Measurements from ENCODE around the gene COPZ1. TPM values are rescaled to one million over a fixed set of nuclear protein-coding genes. Genes with fewer than 3 reads are reported as not detected.
A peak's percentile ranks its signal among the peaks of the same experiment; 100 is the strongest.

COPZ1 gene
- total and polyA plus RNA-seq, 9 of the 15 experiments (the other 6 are each of a cell fraction or from before 2014, with no cell fraction given): 137 to 487 (median 233) TPM

DNA sequence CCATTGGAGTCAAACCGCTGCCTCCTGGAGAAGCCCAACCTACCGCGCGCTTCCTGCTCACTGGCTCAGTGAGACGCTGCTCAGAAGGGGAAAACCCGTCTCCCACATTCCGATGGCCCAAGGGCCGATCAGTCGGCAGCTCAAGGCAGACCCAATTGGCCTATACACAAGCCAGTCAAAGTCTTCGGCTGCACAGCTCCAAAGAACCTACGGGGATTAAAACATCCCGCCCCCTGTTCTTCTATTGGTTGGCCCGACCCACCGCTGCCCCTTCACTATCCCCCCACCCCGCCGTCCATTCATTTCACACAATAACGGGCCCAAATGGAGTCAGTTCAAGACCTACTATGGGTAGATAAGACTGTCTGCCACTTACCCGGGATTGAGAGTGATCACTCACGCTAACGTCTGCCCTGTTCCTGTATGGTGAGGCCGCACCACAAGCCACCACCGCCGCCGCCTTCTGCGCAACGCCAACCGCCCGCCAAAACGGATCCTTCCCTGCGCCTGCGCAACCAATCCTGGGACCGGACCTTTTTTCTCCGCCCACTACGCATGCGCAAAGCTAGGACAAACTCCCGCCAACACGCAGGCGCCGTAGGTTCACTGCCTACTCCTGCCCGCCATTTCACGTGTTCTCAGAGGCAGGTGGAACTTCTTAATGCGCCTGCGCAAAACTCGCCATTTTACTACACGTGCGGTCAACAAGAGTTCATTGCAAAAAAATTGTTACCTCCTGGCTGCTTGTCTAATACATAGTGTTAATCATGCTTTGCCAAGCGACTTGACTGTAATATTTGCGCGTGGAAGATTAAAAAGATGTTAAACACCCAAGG is 45.1 kb upstream of the COPZ1 start, which contains the start of gene CBX5 (continued):
- TF ChIP-seq, protein P1, sequence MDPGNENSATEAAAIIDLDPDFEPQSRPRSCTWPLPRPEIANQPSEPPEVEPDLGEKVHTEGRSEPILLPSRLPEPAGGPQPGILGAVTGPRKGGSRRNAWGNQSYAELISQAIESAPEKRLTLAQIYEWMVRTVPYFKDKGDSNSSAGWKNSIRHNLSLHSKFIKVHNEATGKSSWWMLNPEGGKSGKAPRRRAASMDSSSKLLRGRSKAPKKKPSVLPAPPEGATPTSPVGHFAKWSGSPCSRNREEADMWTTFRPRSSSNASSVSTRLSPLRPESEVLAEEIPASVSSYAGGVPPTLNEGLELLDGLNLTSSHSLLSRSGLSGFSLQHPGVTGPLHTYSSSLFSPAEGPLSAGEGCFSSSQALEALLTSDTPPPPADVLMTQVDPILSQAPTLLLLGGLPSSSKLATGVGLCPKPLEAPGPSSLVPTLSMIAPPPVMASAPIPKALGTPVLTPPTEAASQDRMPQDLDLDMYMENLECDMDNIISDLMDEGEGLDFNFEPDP (CRISPR knock-in tag; IDR thresholded peaks at IDR 0.05): no peak
- TF ChIP-seq, protein P2, sequence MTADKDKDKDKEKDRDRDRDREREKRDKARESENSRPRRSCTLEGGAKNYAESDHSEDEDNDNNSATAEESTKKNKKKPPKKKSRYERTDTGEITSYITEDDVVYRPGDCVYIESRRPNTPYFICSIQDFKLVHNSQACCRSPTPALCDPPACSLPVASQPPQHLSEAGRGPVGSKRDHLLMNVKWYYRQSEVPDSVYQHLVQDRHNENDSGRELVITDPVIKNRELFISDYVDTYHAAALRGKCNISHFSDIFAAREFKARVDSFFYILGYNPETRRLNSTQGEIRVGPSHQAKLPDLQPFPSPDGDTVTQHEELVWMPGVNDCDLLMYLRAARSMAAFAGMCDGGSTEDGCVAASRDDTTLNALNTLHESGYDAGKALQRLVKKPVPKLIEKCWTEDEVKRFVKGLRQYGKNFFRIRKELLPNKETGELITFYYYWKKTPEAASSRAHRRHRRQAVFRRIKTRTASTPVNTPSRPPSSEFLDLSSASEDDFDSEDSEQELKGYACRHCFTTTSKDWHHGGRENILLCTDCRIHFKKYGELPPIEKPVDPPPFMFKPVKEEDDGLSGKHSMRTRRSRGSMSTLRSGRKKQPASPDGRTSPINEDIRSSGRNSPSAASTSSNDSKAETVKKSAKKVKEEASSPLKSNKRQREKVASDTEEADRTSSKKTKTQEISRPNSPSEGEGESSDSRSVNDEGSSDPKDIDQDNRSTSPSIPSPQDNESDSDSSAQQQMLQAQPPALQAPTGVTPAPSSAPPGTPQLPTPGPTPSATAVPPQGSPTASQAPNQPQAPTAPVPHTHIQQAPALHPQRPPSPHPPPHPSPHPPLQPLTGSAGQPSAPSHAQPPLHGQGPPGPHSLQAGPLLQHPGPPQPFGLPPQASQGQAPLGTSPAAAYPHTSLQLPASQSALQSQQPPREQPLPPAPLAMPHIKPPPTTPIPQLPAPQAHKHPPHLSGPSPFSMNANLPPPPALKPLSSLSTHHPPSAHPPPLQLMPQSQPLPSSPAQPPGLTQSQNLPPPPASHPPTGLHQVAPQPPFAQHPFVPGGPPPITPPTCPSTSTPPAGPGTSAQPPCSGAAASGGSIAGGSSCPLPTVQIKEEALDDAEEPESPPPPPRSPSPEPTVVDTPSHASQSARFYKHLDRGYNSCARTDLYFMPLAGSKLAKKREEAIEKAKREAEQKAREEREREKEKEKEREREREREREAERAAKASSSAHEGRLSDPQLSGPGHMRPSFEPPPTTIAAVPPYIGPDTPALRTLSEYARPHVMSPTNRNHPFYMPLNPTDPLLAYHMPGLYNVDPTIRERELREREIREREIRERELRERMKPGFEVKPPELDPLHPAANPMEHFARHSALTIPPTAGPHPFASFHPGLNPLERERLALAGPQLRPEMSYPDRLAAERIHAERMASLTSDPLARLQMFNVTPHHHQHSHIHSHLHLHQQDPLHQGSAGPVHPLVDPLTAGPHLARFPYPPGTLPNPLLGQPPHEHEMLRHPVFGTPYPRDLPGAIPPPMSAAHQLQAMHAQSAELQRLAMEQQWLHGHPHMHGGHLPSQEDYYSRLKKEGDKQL (CRISPR knock-in tag; IDR thresholded peaks at IDR 0.05; ENCODE audit: borderline replicate concordance): no peak
- TF ChIP-seq MAFF (IDR thresholded peaks at IDR 0.05; ENCODE audit: low read length) (no peak), NELFE (IDR thresholded peaks at IDR 0.05; ENCODE audit: insufficient read depth, insufficient read length) (no peak), ZKSCAN1 (IDR thresholded peaks at IDR 0.05; ENCODE audit: low read depth, low read length) (peak; percentile 97), RBBP5 (IDR thresholded peaks at IDR 0.05; ENCODE audit: borderline replicate concordance, insufficient read depth, low read length, poor library complexity, severe bottlenecking) (no peak)
- TF ChIP-seq, protein P3, sequence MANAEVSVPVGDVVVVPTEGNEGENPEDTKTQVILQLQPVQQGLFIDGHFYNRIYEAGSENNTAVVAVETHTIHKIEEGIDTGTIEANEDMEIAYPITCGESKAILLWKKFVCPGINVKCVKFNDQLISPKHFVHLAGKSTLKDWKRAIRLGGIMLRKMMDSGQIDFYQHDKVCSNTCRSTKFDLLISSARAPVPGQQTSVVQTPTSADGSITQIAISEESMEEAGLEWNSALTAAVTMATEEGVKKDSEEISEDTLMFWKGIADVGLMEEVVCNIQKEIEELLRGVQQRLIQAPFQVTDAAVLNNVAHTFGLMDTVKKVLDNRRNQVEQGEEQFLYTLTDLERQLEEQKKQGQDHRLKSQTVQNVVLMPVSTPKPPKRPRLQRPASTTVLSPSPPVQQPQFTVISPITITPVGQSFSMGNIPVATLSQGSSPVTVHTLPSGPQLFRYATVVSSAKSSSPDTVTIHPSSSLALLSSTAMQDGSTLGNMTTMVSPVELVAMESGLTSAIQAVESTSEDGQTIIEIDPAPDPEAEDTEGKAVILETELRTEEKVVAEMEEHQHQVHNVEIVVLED (CRISPR knock-in tag; IDR thresholded peaks at IDR 0.05): no peak; the same call in 1 of the 2 replicates
- TF ChIP-seq, protein P4, sequence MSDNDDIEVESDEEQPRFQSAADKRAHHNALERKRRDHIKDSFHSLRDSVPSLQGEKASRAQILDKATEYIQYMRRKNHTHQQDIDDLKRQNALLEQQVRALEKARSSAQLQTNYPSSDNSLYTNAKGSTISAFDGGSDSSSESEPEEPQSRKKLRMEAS (CRISPR knock-in tag; IDR thresholded peaks at IDR 0.05): peak; percentile 90
